Brain microvascular endothelial cell (primary cell): Measurements from ENCODE around the gene GRIA1.

ENCODE experiments used
- DNase-seq: peaks from one replicate; pipeline ENCODE4 v3.0.0-alpha.2; 2020
- H3K27ac ChIP-seq: fragments of 250-450 bp; sonication (Bioruptor Pico); 2 replicates; pipeline ENCODE4 v1.5.1; 2020; ENCODE audit warnings: mild to moderate bottlenecking, moderate library complexity
- H3K27me3 ChIP-seq: fragments of 250-450 bp; sonication (Bioruptor Pico); replicated peaks from 2 replicates; pipeline ENCODE4 v1.5.1; 2020; ENCODE audit warnings: mild to moderate bottlenecking
- H3K36me3 ChIP-seq: fragments of 250-450 bp; sonication (Bioruptor Pico); replicated peaks from 2 replicates; pipeline ENCODE4 v1.5.1; 2020; ENCODE audit warnings: mild to moderate bottlenecking
- H3K4me3 ChIP-seq: 2 replicates; pipeline ENCODE4 v1.5.1; 2011; ENCODE audit warnings: low read depth, mild to moderate bottlenecking, control low read depth, low read length, moderate library complexity
- CTCF ChIP-seq: IDR thresholded peaks from 2 replicates; pipeline ENCODE4 v1.5.1; 2011; ENCODE audit warnings: low read depth, mild to moderate bottlenecking, moderate library complexity, low read length, control low read depth, inconsistent platforms; ENCODE audit errors: missing control alignments
- in situ Hi-C: cut with HindIII; loops from 2 replicates; pipeline ENCODE4 v1.10.0; 2017; ENCODE audit warnings: low sequenced_read_pairs, low pct_ligation_motif_present

GRIA1 gene

DNA sequence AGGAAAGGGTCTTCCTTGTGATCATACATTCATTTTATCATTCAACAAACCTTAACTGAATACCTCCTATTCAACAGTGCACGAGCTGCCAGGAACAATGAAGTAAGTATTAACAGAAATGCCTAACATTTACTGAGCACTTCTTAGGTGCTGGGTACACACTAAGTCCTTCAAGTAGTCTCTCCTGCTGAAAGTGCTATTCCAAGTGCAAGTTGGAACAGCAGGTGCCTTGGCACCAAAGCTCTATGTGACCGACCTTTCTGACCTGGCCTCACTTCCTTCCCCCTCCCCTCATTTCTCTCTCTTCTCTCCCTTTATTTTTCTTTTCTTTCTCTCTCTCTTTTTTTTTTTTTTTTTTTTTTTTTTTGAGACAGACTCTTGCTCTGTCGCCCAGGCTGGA, 94.5 kb downstream of the GRIA1 start:
- in situ Hi-C loops = no loop called here
- no peak for TF ChIP-seq CTCF
- Histone ChIP-seq H3K4me3 (no peak overlapping the region), H3K36me3 (no peaks in the 10 kb centered on the region), H3K27ac (no peak overlapping the region), H3K27me3 (no peaks in the 10 kb centered on the region)
- no peak for DNase-seq

DNA sequence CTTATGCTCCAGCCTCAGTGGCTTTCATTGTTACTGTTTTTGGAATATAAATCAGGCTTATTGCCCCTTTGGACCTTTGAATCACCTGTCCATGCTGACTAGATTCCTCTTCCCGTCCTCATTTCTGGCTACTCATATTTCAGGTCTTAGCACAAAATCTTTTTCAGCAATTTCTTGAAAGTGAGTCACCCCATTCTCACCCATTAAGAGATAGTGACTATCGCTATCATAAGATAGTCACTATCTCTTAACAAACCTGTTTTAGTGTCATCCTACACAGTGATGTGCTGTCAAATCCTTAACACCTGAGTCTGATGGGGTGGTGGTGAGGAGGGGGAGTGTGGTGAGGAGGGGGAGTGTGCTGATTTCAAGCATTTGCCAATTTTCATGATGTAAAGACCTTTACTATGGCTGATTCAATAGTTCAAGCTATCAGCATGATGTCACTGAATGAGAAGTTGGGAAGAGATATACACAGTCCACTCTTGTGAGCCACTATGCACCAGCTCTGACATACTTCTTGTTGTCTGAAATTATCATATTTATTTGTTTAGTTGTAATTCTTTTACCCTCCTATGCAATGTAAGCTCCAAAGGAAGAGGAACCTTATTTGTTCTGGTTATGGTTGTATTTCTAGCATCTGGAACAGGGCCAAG, 95.3 kb downstream of the GRIA1 start:
- in situ Hi-C loops = no loop called here
- DNase-seq = no peak
- H3K36me3 ChIP-seq = no peaks in the 10 kb centered on the region

GRCh38 chr5:153592081-153592480, 101.6 kb downstream of the GRIA1 start:
- in situ Hi-C loops = no loop called here
- no peak for TF ChIP-seq CTCF

More for the DNA sequence above, 95.3 kb downstream of the GRIA1 start:
- Histone ChIP-seq H3K4me3 (no peak overlapping the region), H3K27ac (no peak overlapping the region), H3K27me3 (no peaks in the 10 kb centered on the region)
- no peak for TF ChIP-seq CTCF

GRCh38 chr5:153594785-153595184, 104.3 kb downstream of the GRIA1 start:
- no peaks in the 10 kb centered on the region for H3K36me3 ChIP-seq
- no peak for TF ChIP-seq CTCF
- in situ Hi-C loops = no loop called here
- no peak overlapping the region for H3K4me3 ChIP-seq
- no peak overlapping the region for H3K27ac ChIP-seq
- no peak for DNase-seq
- H3K27me3 ChIP-seq = no peaks in the 10 kb centered on the region

More at GRCh38 chr5:153592081-153592480, 101.6 kb downstream of the GRIA1 start:
- Histone ChIP-seq H3K4me3 (no peak overlapping the region), H3K27ac (no peak overlapping the region), H3K36me3 (no peaks in the 10 kb centered on the region), H3K27me3 (no peaks in the 10 kb centered on the region)
- no peak for DNase-seq

- no peaks in the 10 kb centered on the region for H3K27me3 ChIP-seq
- DNase-seq = no peak
- in situ Hi-C loops = no loop called here
- H3K36me3 ChIP-seq = no peaks in the 10 kb centered on the region
- TF ChIP-seq CTCF = no peak
- no peak overlapping the region for H3K27ac ChIP-seq
- H3K4me3 ChIP-seq = no peak overlapping the region
Measured at GRCh38 chr5:153598099-153598498, 107.6 kb downstream of the GRIA1 start.

GRCh38 chr5:153601377-153601776, 110.9 kb downstream of the GRIA1 start:
- Histone ChIP-seq H3K36me3 (no peaks in the 10 kb centered on the region), H3K27me3 (no peaks in the 10 kb centered on the region), H3K4me3 (no peak overlapping the region), H3K27ac (no peak overlapping the region)
- DNase-seq = no peak
- in situ Hi-C loops = no loop called here
- TF ChIP-seq CTCF = no peak
